Dendritic cell treated with granulocyte-macrophage colony-stimulating factor and Interleukin-4, amounts not matched to agents 40 ng/mL and 50 ng/mL, for 4 days (primary cell): ENCODE measurements around the gene CLEC1B.
A peak's percentile ranks its signal among the peaks of the same experiment; 100 is the strongest.
"Not testable (repeated sequence)": the region's sequence is repeated elsewhere in the genome, so short reads cannot be mapped to it uniquely, and the experiment has no call there.

ENCODE experiments used
- H3K27ac Mint-ChIP-seq: one replicate; pipeline ENCODE4 v1.8.0; 2022; ENCODE audit warnings: mild to moderate bottlenecking, mixed read lengths
- H3K27me3 Mint-ChIP-seq: one replicate; pipeline ENCODE4 v1.8.0; 2022; ENCODE audit warnings: mild to moderate bottlenecking, mixed read lengths
- H3K36me3 Mint-ChIP-seq: one replicate; pipeline ENCODE4 v1.8.0; 2022; ENCODE audit warnings: low read depth, mixed read lengths
- H3K4me1 Mint-ChIP-seq: one replicate; pipeline ENCODE4 v1.8.0; 2022; ENCODE audit warnings: low read depth, mixed read lengths
- H3K4me3 Mint-ChIP-seq: one replicate; pipeline ENCODE4 v1.8.0; 2022; ENCODE audit warnings: mild to moderate bottlenecking, moderate library complexity, mixed read lengths
- H3K9me3 Mint-ChIP-seq: one replicate; pipeline ENCODE4 v1.8.0; 2022; ENCODE audit warnings: mixed read lengths
- intact Hi-C: fragments of 100-400 bp; cut with micrococcal nuclease; formaldehyde crosslinking; loops from one replicate; pipeline ENCODE4 v1.15.0; 2022

CLEC1B gene

DNA sequence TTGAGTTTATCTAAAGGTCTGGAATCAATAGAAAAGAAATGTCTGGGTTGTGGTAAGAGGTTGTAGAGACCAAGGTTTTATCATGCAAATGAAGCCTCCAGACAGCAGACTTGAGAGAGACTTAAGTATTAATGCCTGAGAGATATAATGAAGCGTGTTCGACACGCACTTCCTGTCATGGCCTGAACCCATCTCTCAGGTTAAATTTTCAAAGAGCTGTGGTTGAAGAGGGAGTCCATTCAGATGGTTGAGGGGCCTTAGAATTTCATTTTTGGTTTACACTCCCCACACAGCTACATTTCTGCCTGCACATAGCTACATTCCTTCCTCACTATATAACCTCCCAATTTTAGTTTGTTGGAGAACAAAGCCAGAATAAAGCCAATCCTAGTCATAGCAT is 37.8 kb downstream of the CLEC1B start:
- H3K27ac Mint-ChIP-seq, result peak overlapping the region; percentile 91
- H3K27me3 Mint-ChIP-seq, result no peaks in the 10 kb centered on the region
- H3K4me1 Mint-ChIP-seq, result peaks cover 40% of the 10 kb centered on the region
- intact Hi-C loops, result no loop called here
- no peak overlapping the region for H3K4me3 Mint-ChIP-seq
- H3K36me3 Mint-ChIP-seq, result no peaks in the 10 kb centered on the region
- H3K9me3 Mint-ChIP-seq, result no peaks in the 10 kb centered on the region

DNA sequence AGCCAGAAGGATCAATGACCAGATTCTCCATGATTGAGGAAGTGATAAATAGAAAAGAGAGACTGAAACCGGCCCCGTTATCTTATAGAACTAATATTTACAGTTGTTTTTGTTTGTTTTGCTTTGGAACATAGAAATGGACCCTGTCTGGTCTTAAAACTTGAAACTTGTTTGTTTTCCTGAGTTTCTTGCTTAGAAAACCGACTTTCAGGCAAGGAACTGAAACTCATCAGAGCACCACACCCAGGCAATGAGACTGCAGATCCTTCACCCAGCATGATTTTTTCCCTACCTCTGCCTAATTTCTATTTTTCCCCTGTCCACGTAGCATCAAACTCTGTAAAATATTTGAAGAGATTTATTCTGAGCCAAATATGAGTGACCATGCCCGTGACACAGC is 38.3 kb downstream of the CLEC1B start:
- peak overlapping the region; percentile 27 for H3K4me3 Mint-ChIP-seq
- H3K9me3 Mint-ChIP-seq, result no peaks in the 10 kb centered on the region
- no peaks in the 10 kb centered on the region for H3K36me3 Mint-ChIP-seq
- no peaks in the 10 kb centered on the region for H3K27me3 Mint-ChIP-seq
- H3K27ac Mint-ChIP-seq, result peak overlapping the region; percentile 91
- H3K4me1 Mint-ChIP-seq, result peaks cover 43% of the 10 kb centered on the region
- intact Hi-C loops, result no loop called here

DNA sequence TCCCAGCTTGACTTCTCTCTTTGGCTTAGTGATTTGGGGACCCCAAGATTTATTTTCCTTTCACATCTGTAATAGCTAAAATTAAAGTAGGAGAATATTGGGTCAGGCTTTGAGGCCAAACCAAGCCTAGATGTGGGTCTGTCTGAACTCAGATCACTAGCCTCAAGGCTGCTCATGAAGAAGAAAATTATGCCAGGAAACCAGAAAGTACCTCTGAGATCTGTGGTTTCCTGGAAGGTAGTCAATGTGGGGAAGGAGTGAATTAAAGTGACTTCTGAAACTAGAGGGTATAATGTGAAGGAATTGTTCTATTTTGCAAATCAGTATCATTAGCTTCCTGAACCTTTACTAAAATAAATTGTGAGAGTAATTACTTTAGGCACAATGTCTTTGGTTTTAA is 41.1 kb downstream of the CLEC1B start:
- H3K36me3 Mint-ChIP-seq, result no peaks in the 10 kb centered on the region
- no peaks in the 10 kb centered on the region for H3K27me3 Mint-ChIP-seq
- peak overlapping the region; percentile 39 for H3K27ac Mint-ChIP-seq
- H3K9me3 Mint-ChIP-seq, result no peaks in the 10 kb centered on the region
- no peak overlapping the region for H3K4me3 Mint-ChIP-seq
- peaks cover 44% of the 10 kb centered on the region for H3K4me1 Mint-ChIP-seq
- intact Hi-C loops, result no loop called here

DNA sequence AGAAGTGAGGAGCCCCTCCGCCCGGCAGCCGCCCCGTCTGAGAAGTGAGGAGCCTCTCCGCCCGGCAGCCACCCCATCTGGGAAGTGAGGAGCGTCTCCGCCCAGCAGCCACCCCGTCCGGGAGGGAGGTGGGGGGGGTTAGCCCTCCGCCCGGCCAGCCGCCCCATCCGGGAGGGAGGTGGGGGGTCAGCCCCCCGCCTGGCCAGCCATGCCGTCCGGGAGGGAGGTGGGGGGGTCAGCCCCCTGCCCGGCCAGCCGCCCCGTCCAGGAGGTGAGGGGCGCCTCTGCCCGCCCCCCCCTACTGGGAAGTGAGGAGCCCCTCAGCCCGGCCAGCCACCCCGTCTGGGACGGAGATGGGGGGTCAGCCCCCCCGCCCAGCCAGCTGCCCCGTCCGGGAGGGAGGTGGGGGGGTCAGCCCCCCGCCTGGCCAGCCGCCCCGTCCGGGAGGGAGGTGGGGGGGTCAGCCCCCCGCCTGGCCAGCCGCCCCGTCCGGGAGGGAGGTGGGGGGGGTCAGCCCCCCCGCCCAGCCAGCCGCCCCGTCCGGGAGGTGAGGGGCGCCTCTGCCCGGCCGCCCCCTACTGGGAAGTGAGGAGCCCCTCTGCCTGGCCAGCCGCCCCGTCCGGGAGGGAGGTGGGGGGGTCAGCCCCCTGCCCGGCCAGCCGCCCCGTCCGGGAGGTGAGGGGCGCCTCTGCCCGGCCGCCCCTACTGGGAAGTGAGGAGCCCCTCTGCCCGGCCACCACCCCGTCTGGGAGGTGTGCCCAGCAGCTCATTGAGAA is 45.8 kb downstream of the CLEC1B start:
- H3K4me3 Mint-ChIP-seq, H3K27ac Mint-ChIP-seq, intact Hi-C loops, H3K9me3 Mint-ChIP-seq, H3K27me3 Mint-ChIP-seq, H3K36me3 Mint-ChIP-seq: not testable (repeated sequence)
- H3K4me1 Mint-ChIP-seq, result peaks cover 41% of the 10 kb centered on the region

DNA sequence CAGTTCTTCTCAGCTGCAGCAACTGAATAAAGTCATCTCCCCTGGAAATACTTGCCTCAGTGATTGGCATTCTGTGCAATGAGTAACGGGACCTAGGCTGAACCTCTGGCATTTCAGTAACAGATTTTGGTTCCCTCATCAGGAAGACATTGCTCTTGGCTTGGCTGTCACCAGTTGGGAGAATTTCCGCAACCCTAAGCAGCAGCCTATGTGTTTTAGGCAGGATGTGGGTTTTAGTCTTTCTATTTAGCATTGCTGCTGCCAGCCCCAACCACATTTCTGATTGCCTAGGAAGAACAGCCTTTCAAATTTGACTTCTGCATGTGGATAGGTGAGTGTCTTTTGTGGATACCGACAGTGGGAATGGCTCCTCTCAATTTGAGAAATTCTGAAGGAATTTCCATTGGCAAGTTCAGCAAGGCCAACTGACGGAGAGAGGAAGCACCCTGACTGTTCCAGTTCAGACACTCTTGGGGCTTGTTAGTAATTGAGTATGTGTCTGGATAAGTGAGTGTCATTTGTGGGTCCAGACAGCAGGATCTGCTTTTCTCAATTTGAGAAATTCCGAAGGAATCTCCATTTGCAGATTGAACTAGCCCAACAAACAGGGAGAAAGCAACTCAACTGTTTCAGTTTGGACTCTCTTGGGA is 47.8 kb downstream of the CLEC1B start:
- no peaks in the 10 kb centered on the region for H3K36me3 Mint-ChIP-seq
- intact Hi-C loops, result no loop called here
- H3K4me1 Mint-ChIP-seq, result peaks cover 40% of the 10 kb centered on the region
- no peaks in the 10 kb centered on the region for H3K27me3 Mint-ChIP-seq
- H3K27ac Mint-ChIP-seq, result peak overlapping the region; percentile 78
- H3K9me3 Mint-ChIP-seq, result no peaks in the 10 kb centered on the region
- no peak overlapping the region for H3K4me3 Mint-ChIP-seq

DNA sequence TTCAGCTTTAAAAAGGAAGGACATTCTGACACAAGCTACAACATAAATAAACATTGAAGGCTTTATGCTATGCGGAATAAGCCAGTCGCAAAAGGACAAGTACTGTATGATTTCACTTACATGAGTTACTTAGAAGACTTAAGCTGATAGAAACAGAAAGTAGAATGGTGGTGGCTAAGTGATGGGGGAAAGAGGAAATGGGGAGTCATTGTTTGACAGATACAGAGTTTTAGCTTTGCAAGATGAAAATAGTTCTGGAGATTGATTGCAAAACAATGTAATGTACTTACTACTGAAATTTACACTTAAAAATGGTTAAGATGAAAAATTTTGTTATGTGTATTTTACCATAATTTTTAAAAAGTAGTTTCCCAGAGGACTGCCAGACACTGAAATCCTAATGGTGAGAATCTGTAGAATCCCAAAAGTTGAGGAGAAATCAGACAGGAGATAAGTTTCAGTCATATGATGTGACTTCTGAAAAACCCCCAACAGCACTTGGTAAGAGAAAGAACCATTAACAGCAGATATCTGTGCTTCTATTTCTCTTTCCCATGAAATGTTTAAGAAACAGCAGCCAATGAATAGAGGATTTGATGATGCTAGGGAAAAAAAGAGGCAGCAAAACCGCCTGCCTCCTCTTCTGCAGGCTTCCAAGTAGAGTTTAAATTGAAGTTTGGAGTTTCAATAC is 50.2 kb downstream of the CLEC1B start:
- intact Hi-C loops, result no loop called here
- Mint-ChIP-seq H3K36me3 (no peaks in the 10 kb centered on the region), H3K27ac (peak overlapping the region; percentile 78), H3K4me3 (no peak overlapping the region), H3K9me3 (no peaks in the 10 kb centered on the region), H3K27me3 (no peaks in the 10 kb centered on the region), H3K4me1 (peaks cover 48% of the 10 kb centered on the region)

DNA sequence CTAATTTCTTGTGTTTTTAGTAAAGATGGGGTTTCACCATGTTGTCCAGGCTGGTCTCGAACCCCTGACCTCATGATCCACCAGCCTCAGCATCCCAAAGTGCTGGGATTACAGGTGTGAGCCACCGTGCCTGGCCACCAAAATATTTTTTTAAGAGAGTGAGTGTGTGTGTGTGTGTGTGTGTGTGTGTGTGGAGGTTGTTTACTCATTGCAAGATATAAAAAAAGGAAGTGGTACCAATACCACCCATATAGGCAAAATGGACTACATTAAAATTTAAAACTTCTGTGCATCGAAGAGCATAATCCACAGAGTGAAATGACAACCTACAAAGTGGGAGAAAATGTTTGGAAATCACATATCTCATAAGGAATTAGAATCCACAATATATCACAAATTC is 51.2 kb downstream of the CLEC1B start:
- intact Hi-C loops, result no loop called here
- no peak overlapping the region for H3K4me3 Mint-ChIP-seq
- H3K9me3 Mint-ChIP-seq, result no peaks in the 10 kb centered on the region
- H3K36me3 Mint-ChIP-seq, result no peaks in the 10 kb centered on the region
- peak overlapping the region; percentile 78 for H3K27ac Mint-ChIP-seq
- peaks cover 48% of the 10 kb centered on the region for H3K4me1 Mint-ChIP-seq
- no peaks in the 10 kb centered on the region for H3K27me3 Mint-ChIP-seq

DNA sequence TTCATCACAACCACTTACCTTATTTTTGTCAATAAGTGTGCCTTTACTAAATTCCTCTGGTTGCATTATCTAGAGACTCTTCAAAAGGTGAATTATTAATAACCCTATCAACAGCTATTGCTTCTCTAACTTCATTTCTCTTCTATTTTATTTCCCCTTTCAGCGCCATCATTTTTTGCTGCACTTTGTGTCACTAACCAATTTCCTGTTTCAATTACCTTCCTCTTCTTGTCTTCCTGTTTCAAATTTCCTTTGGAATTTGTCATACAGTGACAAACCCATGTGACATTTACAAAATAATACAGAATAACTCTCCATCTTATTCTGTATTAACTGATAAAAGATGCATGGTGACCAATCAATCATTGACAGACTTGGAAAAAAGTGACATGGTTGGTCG is 54.5 kb downstream of the CLEC1B start:
- intact Hi-C loops, result loop anchor here (5.0 kb wide), 1 partner anchor 68 kb away; the partner anchor contains the start of gene CLEC12B
- peaks cover 51% of the 10 kb centered on the region for H3K4me1 Mint-ChIP-seq
- H3K9me3 Mint-ChIP-seq, result no peaks in the 10 kb centered on the region
- H3K27me3 Mint-ChIP-seq, result no peaks in the 10 kb centered on the region
- H3K27ac Mint-ChIP-seq, result peak overlapping the region; percentile 3
- H3K4me3 Mint-ChIP-seq, result no peak overlapping the region
- H3K36me3 Mint-ChIP-seq, result no peaks in the 10 kb centered on the region

DNA sequence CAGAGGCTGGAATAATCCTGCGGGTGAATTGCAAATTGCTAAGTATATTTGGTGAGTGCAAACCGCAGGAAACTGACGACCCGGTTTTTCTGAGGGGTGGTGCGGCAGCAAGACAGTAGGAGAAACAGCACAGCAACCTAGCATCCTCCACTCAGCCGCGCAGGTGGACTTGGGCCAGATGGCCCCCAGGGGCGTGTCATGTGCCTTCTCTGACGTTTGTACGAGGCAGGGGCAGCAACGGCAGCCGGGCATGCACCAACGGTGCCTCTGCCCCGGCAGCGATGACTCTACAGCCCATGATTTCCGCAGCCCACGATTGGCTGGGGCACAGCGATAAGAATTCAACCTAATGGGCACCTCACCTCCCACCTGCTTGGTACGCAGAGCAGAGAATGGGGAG is 55.7 kb downstream of the CLEC1B start:
- H3K36me3 Mint-ChIP-seq, result no peaks in the 10 kb centered on the region
- H3K27ac Mint-ChIP-seq, result no peak overlapping the region
- intact Hi-C loops, result loop anchor here (5.0 kb wide), 1 partner anchor 69 kb away; the partner anchor contains the start of gene CLEC12B

More for the DNA sequence above, 55.7 kb downstream of the CLEC1B start:
- peak overlapping the region; percentile 44 for H3K4me3 Mint-ChIP-seq
- no peaks in the 10 kb centered on the region for H3K9me3 Mint-ChIP-seq
- H3K27me3 Mint-ChIP-seq, result no peaks in the 10 kb centered on the region
- peaks cover 40% of the 10 kb centered on the region for H3K4me1 Mint-ChIP-seq
